NCI-H446 (cell line): ENCODE results near the gene DNASE1L1.
A peak's percentile ranks its signal among the peaks of the same experiment; 100 is the strongest.

Experiments used
- DNase-seq, 2 experiments: peaks; one replicate each; lab custom pipeline; 2025; lab: John Stamatoyannopoulos, UW

Gene DNASE1L1

GRCh38 chrX:154436374-154436982 is 27.4 kb upstream of the DNASE1L1 start:
- peak in 1 of 2 experiments; percentile 55 for DNase-seq

- DNase-seq, result no peak
Observed at GRCh38 chrX:154435171-154435733, 26.2 kb upstream of the DNASE1L1 start.

- no peak for DNase-seq
Observed at GRCh38 chrX:154434394-154435168, 25.5 kb upstream of the DNASE1L1 start.

GRCh38 chrX:154433605-154434004 is 24.6 kb upstream of the DNASE1L1 start:
- DNase-seq, result no peak

- no peak for DNase-seq
Observed at GRCh38 chrX:154432210-154432609, 23.2 kb upstream of the DNASE1L1 start.

GRCh38 chrX:154431341-154431740 is 22.3 kb upstream of the DNASE1L1 start:
- DNase-seq, result no peak

GRCh38 chrX:154430916-154431315 is 21.9 kb upstream of the DNASE1L1 start:
- no peak for DNase-seq

- DNase-seq, result no peak
Observed at GRCh38 chrX:154430479-154430878, 21.4 kb upstream of the DNASE1L1 start.

- DNase-seq, result no peak
Observed at GRCh38 chrX:154429711-154430110, 20.7 kb upstream of the DNASE1L1 start.

GRCh38 chrX:154428176-154429171 is 19.4 kb upstream of the DNASE1L1 start, which contains the start of gene ATP6AP1:
Gene ATP6AP1 (plus strand): TSS chrX:154428677. CDS start chrX:154428693, 16 bp downstream.
- peak; percentile 85 to 94 for DNase-seq

- no peak for DNase-seq
Observed at GRCh38 chrX:154426916-154427770, 18.1 kb upstream of the DNASE1L1 start.

GRCh38 chrX:154420402-154420756 is 11.3 kb upstream of the DNASE1L1 start:
- no peak for DNase-seq

- no peak for DNase-seq
Observed at GRCh38 chrX:154419688-154420401, 10.8 kb upstream of the DNASE1L1 start.

GRCh38 chrX:154419189-154419588 is 10.1 kb upstream of the DNASE1L1 start:
- no peak for DNase-seq

- no peak for DNase-seq
Observed at GRCh38 chrX:154417157-154417556, 8.1 kb upstream of the DNASE1L1 start.

- no peak for DNase-seq
Observed at GRCh38 chrX:154413142-154413541, 4.1 kb upstream of the DNASE1L1 start.

- DNase-seq, result no peak
Observed at GRCh38 chrX:154412468-154412867, 3.4 kb upstream of the DNASE1L1 start.

GRCh38 chrX:154411981-154412340 is 2.9 kb upstream of the DNASE1L1 start:
- DNase-seq, result peak; percentile 29 to 52

GRCh38 chrX:154408659-154409221 is 314 bp downstream of the DNASE1L1 start:
- no peak for DNase-seq

GRCh38 chrX:154404625-154405192 is 4.3 kb downstream of the DNASE1L1 start:
- DNase-seq, result no peak
